Neural cell (in vitro differentiated cells): ENCODE data around the gene RAI1. TPM values are rescaled to one million over a fixed set of nuclear protein-coding genes. Genes with fewer than 3 reads are reported as not detected.
A peak's percentile ranks its signal among the peaks of the same experiment; 100 is the strongest.

Experiments
- H2AFZ ChIP-seq: fragments of 200-600, 300-800 bp; sonication (generic), shearing (Covaris generic); 2 replicates; pipeline ENCODE4 v1.6.0; 2014; ENCODE audit warnings: low read depth, mild to moderate bottlenecking, antibody characterized with exemption, low read length, moderate library complexity
- H3F3A ChIP-seq: fragments of 200-600 bp; shearing (Covaris generic); 2 replicates; pipeline ENCODE4 v1.6.1; 2016; ENCODE audit warnings: mild to moderate bottlenecking, moderate library complexity, mixed read lengths, antibody characterized with exemption, low read length; ENCODE audit not compliant: insufficient read depth, poor library complexity, severe bottlenecking
- H3K27ac ChIP-seq: fragments of 200-600, 300-800 bp; sonication (generic), shearing (Covaris generic); 2 replicates; pipeline ENCODE4 v1.5.1; 2014; ENCODE audit warnings: mild to moderate bottlenecking, low read length, moderate library complexity
- H3K27me3 ChIP-seq: fragments of 300-800, 200-600 bp; sonication (generic), shearing (Covaris generic); 2 replicates; pipeline ENCODE4 v1.6.0; 2014; ENCODE audit warnings: mild to moderate bottlenecking, low read depth, low read length, moderate library complexity; ENCODE audit not compliant: insufficient read depth
- H3K36me3 ChIP-seq: fragments of 300-800, 200-600 bp; sonication (generic), shearing (Covaris generic); 2 replicates; pipeline ENCODE4 v1.5.1; 2014; ENCODE audit warnings: mild to moderate bottlenecking, antibody characterized with exemption, low read length, moderate library complexity; ENCODE audit not compliant: insufficient read depth
- H3K4me2 ChIP-seq: fragments of 300-800, 200-600 bp; sonication (generic), shearing (Covaris generic); 2 replicates; pipeline ENCODE4 v1.6.0; 2014; ENCODE audit warnings: mild to moderate bottlenecking, low read length
- H3K4me3 ChIP-seq: fragments of 300-800, 200-600 bp; sonication (generic), shearing (Covaris generic); 2 replicates; pipeline ENCODE4 v1.5.1; 2014; ENCODE audit warnings: mild to moderate bottlenecking, low read length, moderate library complexity
- H3K79me2 ChIP-seq: fragments of 200-600 bp; shearing (Covaris generic); replicated peaks from 2 replicates; pipeline ENCODE4 v1.6.0; 2014; ENCODE audit warnings: mild to moderate bottlenecking, low read length, moderate library complexity; ENCODE audit not compliant: insufficient read depth
- H3K9ac ChIP-seq: fragments of 300-800, 200-600 bp; sonication (generic), shearing (Covaris generic); 2 replicates; pipeline ENCODE4 v1.6.1; 2016; ENCODE audit warnings: mild to moderate bottlenecking, low read length, mixed read lengths
- H3K9me2 ChIP-seq: fragments of 200-600 bp; shearing (Covaris generic); 2 replicates; pipeline ENCODE4 v1.6.1; 2016; ENCODE audit warnings: mild to moderate bottlenecking, low read length, mixed read lengths; ENCODE audit not compliant: insufficient read depth
- H3K9me3 ChIP-seq: fragments of 200-600, 300-800 bp; sonication (generic), shearing (Covaris generic); 2 replicates; pipeline ENCODE4 v1.6.1; 2016; ENCODE audit warnings: mild to moderate bottlenecking, mixed run types, low read length, moderate library complexity, mixed read lengths
- H4K20me1 ChIP-seq: fragments of 200-600 bp; shearing (Covaris generic); 2 replicates; pipeline ENCODE4 v1.6.1; 2016; ENCODE audit warnings: mild to moderate bottlenecking, mixed run types; ENCODE audit not compliant: insufficient read depth
- EP300 ChIP-seq: fragments of 450-650 bp; conservative IDR thresholded peaks from 2 replicates; pipeline ENCODE4 v1.6.1; 2014; ENCODE audit warnings: antibody characterized with exemption, mild to moderate bottlenecking, moderate library complexity; ENCODE audit not compliant: poor library complexity, severe bottlenecking
- EZH2 ChIP-seq: fragments of 200-600, 300-800 bp; shearing (Covaris generic), sonication (generic); IDR thresholded peaks from 2 replicates; pipeline ENCODE4 v1.6.1; 2014; ENCODE audit warnings: antibody characterized with exemption, low read length, borderline replicate concordance, mild to moderate bottlenecking; ENCODE audit not compliant: insufficient read depth, poor library complexity, severe bottlenecking
- MXI1 ChIP-seq: fragments of 450-650 bp; conservative IDR thresholded peaks from 2 replicates; pipeline ENCODE4 v1.6.1; 2014; ENCODE audit warnings: antibody characterized with exemption, mild to moderate bottlenecking; ENCODE audit not compliant: poor library complexity, severe bottlenecking
- POLR2AphosphoS5 ChIP-seq: IDR thresholded peaks from 2 replicates; pipeline ENCODE4 v1.6.1; 2012
- RAD21 ChIP-seq: fragments of 450-650 bp; conservative IDR thresholded peaks from 2 replicates; pipeline ENCODE4 v1.6.1; 2014; ENCODE audit warnings: antibody characterized with exemption, mild to moderate bottlenecking, moderate library complexity
- SMC3 ChIP-seq: fragments of 450-650 bp; conservative IDR thresholded peaks from 2 replicates; pipeline ENCODE4 v1.6.1; 2014; ENCODE audit warnings: antibody characterized with exemption, mild to moderate bottlenecking, moderate library complexity; ENCODE audit not compliant: poor library complexity
- TAF1 ChIP-seq: IDR thresholded peaks from 2 replicates; pipeline ENCODE4 v1.6.1; 2012; ENCODE audit warnings: low read depth
- polyA plus RNA-seq: library from polyadenylated mRNA; depleted of rRNA; stranded (reverse); fragments of >200 nt; gene quantifications from 2 replicates; pipeline ENCODE4 v1.2.3, GENCODE V29; 2014
- TF ChIP-seq, protein P1 (sequence below): fragments of 450-650 bp; IDR thresholded peaks from 2 replicates; pipeline ENCODE4 v1.5.1; 2014; ENCODE audit warnings: antibody characterized with exemption, mild to moderate bottlenecking, moderate library complexity; ENCODE audit not compliant: poor library complexity, severe bottlenecking
- TF ChIP-seq, protein P2 (sequence below): IDR thresholded peaks from 2 replicates; pipeline ENCODE4 v1.6.1; 2012; ENCODE audit warnings: borderline replicate concordance

The RAI1 gene
- polyA plus RNA-seq, 1 donor from 2014 or later: 16.9 TPM

DNA sequence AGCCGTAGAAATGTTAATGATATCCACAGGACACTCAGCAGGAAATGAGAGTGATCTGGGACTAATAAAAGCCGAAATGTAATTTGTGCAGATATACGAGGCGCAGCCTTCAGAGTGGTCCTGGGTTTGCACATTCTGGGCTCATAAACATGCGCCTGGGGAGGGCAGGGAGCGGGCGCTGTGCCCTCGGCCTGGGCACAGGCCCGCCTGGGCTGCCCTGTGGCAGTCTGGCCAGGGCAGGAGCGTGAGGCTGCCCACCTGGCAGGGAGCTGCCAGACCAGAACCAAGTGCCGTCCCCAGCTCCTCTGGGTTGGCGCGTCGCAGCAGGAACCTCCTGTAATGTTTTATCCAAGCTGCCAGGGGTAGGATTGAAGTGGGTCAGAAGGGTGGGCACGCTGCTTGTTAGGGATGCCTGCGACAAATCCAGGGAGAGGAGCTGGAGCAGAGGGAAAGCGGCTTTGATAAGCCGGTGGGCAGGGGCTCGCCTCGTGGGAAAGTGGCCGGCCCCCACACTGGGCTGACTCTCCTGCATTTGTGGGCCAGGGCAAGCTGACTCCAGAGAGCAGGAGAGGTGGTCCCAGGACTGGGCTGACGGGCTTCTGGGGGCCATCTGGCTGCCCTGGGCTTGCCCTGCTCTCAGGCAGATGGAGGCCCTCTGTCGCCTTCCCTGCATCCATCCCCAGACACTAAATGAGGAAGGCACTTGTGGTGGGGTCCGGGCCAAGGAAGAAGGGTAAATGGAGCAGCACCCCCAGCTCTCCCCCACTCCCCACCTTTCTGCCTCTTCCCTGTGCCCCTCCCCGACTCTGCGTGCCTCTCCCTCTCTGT lies 109.6 kb downstream of the RAI1 start:
- Histone ChIP-seq H3K27ac (peak overlapping the region; percentile 87), H3K9me3 (no peaks in the 10 kb centered on the region), H3K4me3 (peak overlapping the region; percentile 61), H3K9ac (peak overlapping the region; percentile 68), H3K27me3 (no peaks in the 10 kb centered on the region), H4K20me1 (no peaks in the 10 kb centered on the region), H3K9me2 (no peaks in the 10 kb centered on the region), H3K4me2 (no peak overlapping the region), H3K79me2 (peaks cover 65% of the 10 kb centered on the region), H3K36me3 (peaks cover 6% of the 10 kb centered on the region), H2AFZ (no peak overlapping the region), H3F3A (no peaks in the 10 kb centered on the region)
- no peak for TF ChIP-seq TAF1
- no peak for TF ChIP-seq RAD21
- TF ChIP-seq, protein P1, sequence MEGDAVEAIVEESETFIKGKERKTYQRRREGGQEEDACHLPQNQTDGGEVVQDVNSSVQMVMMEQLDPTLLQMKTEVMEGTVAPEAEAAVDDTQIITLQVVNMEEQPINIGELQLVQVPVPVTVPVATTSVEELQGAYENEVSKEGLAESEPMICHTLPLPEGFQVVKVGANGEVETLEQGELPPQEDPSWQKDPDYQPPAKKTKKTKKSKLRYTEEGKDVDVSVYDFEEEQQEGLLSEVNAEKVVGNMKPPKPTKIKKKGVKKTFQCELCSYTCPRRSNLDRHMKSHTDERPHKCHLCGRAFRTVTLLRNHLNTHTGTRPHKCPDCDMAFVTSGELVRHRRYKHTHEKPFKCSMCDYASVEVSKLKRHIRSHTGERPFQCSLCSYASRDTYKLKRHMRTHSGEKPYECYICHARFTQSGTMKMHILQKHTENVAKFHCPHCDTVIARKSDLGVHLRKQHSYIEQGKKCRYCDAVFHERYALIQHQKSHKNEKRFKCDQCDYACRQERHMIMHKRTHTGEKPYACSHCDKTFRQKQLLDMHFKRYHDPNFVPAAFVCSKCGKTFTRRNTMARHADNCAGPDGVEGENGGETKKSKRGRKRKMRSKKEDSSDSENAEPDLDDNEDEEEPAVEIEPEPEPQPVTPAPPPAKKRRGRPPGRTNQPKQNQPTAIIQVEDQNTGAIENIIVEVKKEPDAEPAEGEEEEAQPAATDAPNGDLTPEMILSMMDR: no peak
- no peak for TF ChIP-seq MXI1
- no peak for TF ChIP-seq POLR2AphosphoS5
- TF ChIP-seq, protein P2, sequence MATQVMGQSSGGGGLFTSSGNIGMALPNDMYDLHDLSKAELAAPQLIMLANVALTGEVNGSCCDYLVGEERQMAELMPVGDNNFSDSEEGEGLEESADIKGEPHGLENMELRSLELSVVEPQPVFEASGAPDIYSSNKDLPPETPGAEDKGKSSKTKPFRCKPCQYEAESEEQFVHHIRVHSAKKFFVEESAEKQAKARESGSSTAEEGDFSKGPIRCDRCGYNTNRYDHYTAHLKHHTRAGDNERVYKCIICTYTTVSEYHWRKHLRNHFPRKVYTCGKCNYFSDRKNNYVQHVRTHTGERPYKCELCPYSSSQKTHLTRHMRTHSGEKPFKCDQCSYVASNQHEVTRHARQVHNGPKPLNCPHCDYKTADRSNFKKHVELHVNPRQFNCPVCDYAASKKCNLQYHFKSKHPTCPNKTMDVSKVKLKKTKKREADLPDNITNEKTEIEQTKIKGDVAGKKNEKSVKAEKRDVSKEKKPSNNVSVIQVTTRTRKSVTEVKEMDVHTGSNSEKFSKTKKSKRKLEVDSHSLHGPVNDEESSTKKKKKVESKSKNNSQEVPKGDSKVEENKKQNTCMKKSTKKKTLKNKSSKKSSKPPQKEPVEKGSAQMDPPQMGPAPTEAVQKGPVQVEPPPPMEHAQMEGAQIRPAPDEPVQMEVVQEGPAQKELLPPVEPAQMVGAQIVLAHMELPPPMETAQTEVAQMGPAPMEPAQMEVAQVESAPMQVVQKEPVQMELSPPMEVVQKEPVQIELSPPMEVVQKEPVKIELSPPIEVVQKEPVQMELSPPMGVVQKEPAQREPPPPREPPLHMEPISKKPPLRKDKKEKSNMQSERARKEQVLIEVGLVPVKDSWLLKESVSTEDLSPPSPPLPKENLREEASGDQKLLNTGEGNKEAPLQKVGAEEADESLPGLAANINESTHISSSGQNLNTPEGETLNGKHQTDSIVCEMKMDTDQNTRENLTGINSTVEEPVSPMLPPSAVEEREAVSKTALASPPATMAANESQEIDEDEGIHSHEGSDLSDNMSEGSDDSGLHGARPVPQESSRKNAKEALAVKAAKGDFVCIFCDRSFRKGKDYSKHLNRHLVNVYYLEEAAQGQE: no peak
- TF ChIP-seq EZH2: no peak
- no peak for TF ChIP-seq SMC3
- TF ChIP-seq EP300: no peak

DNA sequence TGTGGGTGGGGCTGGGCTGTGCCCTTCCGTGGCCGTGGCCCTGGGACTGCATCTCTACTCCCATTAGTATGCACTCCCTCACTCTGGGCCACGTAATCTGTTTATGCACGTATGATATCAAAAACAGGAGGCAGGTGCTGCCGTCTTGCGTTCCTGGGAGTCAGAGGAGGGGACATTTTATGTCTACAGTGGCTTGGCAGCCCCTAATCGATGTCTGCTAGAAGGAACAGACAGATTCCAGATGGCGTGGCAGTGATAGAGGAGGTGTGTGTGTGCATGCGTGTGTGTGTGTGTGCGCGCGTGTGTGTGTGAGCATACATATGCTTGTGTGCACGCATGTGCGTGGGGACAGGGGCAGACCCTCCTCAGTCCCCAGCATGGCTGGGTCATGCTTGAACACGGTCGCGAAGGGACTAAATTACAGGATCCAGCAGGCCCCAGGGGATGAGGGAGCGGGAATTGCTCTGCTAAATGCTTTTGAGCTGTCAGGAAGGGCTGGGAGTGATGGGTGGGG lies 110.8 kb downstream of the RAI1 start:
- H4K20me1 ChIP-seq: peaks cover 4% of the 10 kb centered on the region
- H2AFZ ChIP-seq: no peak overlapping the region
- TF ChIP-seq, protein P1: no peak
- TF ChIP-seq EP300 (peak; percentile 69), SMC3 (peak; percentile 51), RAD21 (no peak), POLR2AphosphoS5 (peak; percentile 68), MXI1 (peak; percentile 62), TAF1 (no peak)
- TF ChIP-seq, protein P2: peak; percentile 97
- H3K36me3 ChIP-seq: peaks cover 6% of the 10 kb centered on the region
- H3K4me2 ChIP-seq: peak overlapping the region; percentile 60
- peak overlapping the region; percentile 87 for H3K27ac ChIP-seq
- H3K9me2 ChIP-seq: no peaks in the 10 kb centered on the region
- peak overlapping the region; percentile 68 for H3K9ac ChIP-seq
- H3K79me2 ChIP-seq: peaks cover 64% of the 10 kb centered on the region
- no peaks in the 10 kb centered on the region for H3K9me3 ChIP-seq
- H3K4me3 ChIP-seq: peak overlapping the region; percentile 61
- H3K27me3 ChIP-seq: no peaks in the 10 kb centered on the region
- peaks cover 4% of the 10 kb centered on the region for H3F3A ChIP-seq
